Naive thymus-derived CD4-positive, alpha-beta T cell (primary cell): ENCODE results near the gene OR6T1. TPM values are rescaled to one million over a fixed set of nuclear protein-coding genes. Genes with fewer than 3 reads are reported as not detected.

Source experiments
- ATAC-seq: fragments of 150-1000 bp; cut with Tn5 transposase; 2 replicates; pipeline ENCODE4 v1.10.0; 2021; ENCODE audit warnings: mild to moderate bottlenecking, moderate library complexity
- CTCF ChIA-PET: fragments of 350-600 bp; sonication (Branson Sonifier 250); formaldehyde crosslinking; loops from one replicate; lab custom pipeline; 2021; ENCODE audit warnings: antibody characterized with exemption; lab: Charles Lee
- POLR2A ChIA-PET: fragments of 350-600 bp; sonication (Branson Sonifier 250); formaldehyde crosslinking; loops from one replicate; lab custom pipeline; 2021; ENCODE audit warnings: antibody characterized with exemption, inconsistent platforms; lab: Charles Lee
- DNase-seq, 9 donors: peaks; one replicate each; pipeline versions ENCODE4 v3.0.0 to v3.0.0-alpha.2; 2020 to 2022; ENCODE audit warnings: mixed read lengths in 1 of 9
- H3K27ac ChIP-seq: one replicate; pipeline ENCODE4 v1.7.0; 2013; ENCODE audit warnings: mild to moderate bottlenecking, low read depth, low read length, moderate library complexity
- H3K27me3 ChIP-seq, 2 donors: one replicate each; pipeline ENCODE4 v1.7.0; 2013; ENCODE audit warnings: low read length in 2 of 2, mild to moderate bottlenecking in 2 of 2, moderate library complexity in 2 of 2; ENCODE audit not compliant: control insufficient read depth in 2 of 2, insufficient read depth in 2 of 2
- H3K36me3 ChIP-seq, 3 experiments: 1 replicate in 2 of 3; 2 replicates in 1 of 3; pipeline ENCODE4 v1.7.0; 2013; ENCODE audit warnings: low read length in 3 of 3, mild to moderate bottlenecking in 3 of 3, moderate library complexity in 1 of 3; ENCODE audit not compliant: insufficient read depth in 3 of 3, control insufficient read depth in 2 of 3
- H3K4me1 ChIP-seq, 2 donors: one replicate each; pipeline ENCODE4 v1.7.0; 2013; ENCODE audit warnings: low read length in 2 of 2, mild to moderate bottlenecking in 2 of 2, moderate library complexity in 1 of 2; ENCODE audit not compliant: control insufficient read depth in 2 of 2, insufficient read depth in 2 of 2
- H3K4me3 ChIP-seq: 2 replicates; pipeline ENCODE4 v1.7.0; 2013; ENCODE audit warnings: mild to moderate bottlenecking, low read length
- H3K9me3 ChIP-seq, 3 experiments: 1 replicate in 2 of 3; 2 replicates in 1 of 3; pipeline ENCODE4 v1.7.0; 2013; ENCODE audit warnings: low read length in 3 of 3; ENCODE audit not compliant: control insufficient read depth in 2 of 3
- H3K27ac Mint-ChIP-seq, 9 donors: one replicate each; pipeline ENCODE4 v1.8.0; 2020 to 2022; ENCODE audit warnings: mixed read lengths in 9 of 9, mild to moderate bottlenecking in 8 of 9, moderate library complexity in 5 of 9, inconsistent platforms in 2 of 9
- H3K27me3 Mint-ChIP-seq, 5 donors: one replicate each; pipeline ENCODE4 v1.8.0; 2021 to 2022; ENCODE audit warnings: mixed read lengths in 5 of 5, mild to moderate bottlenecking in 1 of 5
- H3K36me3 Mint-ChIP-seq, 5 donors: one replicate each; pipeline ENCODE4 v1.8.0; 2020 to 2022; ENCODE audit warnings: mixed read lengths in 5 of 5, mild to moderate bottlenecking in 3 of 5, inconsistent platforms in 1 of 5
- H3K4me1 Mint-ChIP-seq, 7 donors: one replicate each; pipeline ENCODE4 v1.8.0; 2020 to 2022; ENCODE audit warnings: mixed read lengths in 7 of 7, mild to moderate bottlenecking in 3 of 7, inconsistent platforms in 1 of 7
- H3K4me3 Mint-ChIP-seq, 10 donors: one replicate each; pipeline ENCODE4 v1.8.0; 2020 to 2022; ENCODE audit warnings: mild to moderate bottlenecking in 10 of 10, mixed read lengths in 10 of 10, moderate library complexity in 6 of 10, inconsistent platforms in 2 of 10
- H3K9me3 Mint-ChIP-seq, 11 donors: one replicate each; pipeline ENCODE4 v1.8.0; 2020 to 2022; ENCODE audit warnings: mixed read lengths in 11 of 11, mild to moderate bottlenecking in 4 of 11, inconsistent platforms in 1 of 11, moderate library complexity in 1 of 11
- intact Hi-C, 2 donors: fragments of 100-400 bp; cut with micrococcal nuclease; formaldehyde crosslinking; loops; one replicate each; pipeline ENCODE4 v1.15.1; 2023
- polyA plus RNA-seq, 2 donors: library from polyadenylated mRNA; unstranded; fragments of 300-500 nt; fragmentation: Illumina TruSeq; gene quantifications; one replicate each; pipeline ENCODE4 v1.2.3, GENCODE V29; 2021
- total RNA-seq, 6 experiments: library from RNA in 5 of 6; stranded (reverse) in 5 of 6; gene quantifications; 1 replicate in 5 of 6; 2 replicates in 1 of 6; pipeline ENCODE4 v1.2.3 and lab custom pipeline; 2021 to 2026

Gene OR6T1
- total and polyA plus RNA-seq, 7 experiments from 2014 or later: not detected

GRCh38 chr11:123903932-123904331, 39.7 kb downstream of the OR6T1 start:
- intact Hi-C loops: no loop called here
- Mint-ChIP-seq H3K27ac (no peak overlapping the region), H3K4me1 (peaks cover 0 to 5% (median 0%) of the 10 kb centered on the region in 7 donors), H3K27me3 (peaks cover 0 to 23% (median 11%) of the 10 kb centered on the region in 5 donors), H3K4me3 (no peak overlapping the region), H3K36me3 (no peaks in the 10 kb centered on the region), H3K9me3 (peaks cover 0 to 3% (median 0%) of the 10 kb centered on the region in 11 donors)
- ChIA-PET CTCF (no interaction called here), POLR2A (no interaction called here)
- DNase-seq (no peak), ATAC-seq (no peak)
- H3K9me3 ChIP-seq: no peaks in the 10 kb centered on the region
- no peaks in the 10 kb centered on the region for H3K27me3 ChIP-seq
- no peak overlapping the region for H3K4me3 ChIP-seq
- no peaks in the 10 kb centered on the region for H3K36me3 ChIP-seq
- H3K4me1 ChIP-seq: no peaks in the 10 kb centered on the region
- H3K27ac ChIP-seq: no peak overlapping the region

- peaks cover 0 to 5% (median 0%) of the 10 kb centered on the region in 7 donors for H3K4me1 Mint-ChIP-seq
- H3K4me3 ChIP-seq: no peak within 1 kb of the TSS
- no peaks in the 10 kb centered on the region for H3K9me3 Mint-ChIP-seq
- ATAC-seq (no peak), DNase-seq (no peak)
- H3K36me3 ChIP-seq: no peaks in the 10 kb centered on the region
- H3K27me3 Mint-ChIP-seq: peaks cover 0 to 12% (median 11%) of the 10 kb centered on the region in 5 donors
- intact Hi-C loops: no loop called here
- no peak within 1 kb of the TSS for H3K4me3 Mint-ChIP-seq
- H3K36me3 Mint-ChIP-seq: no peaks in the 10 kb centered on the region
- CTCF ChIA-PET: no interaction called here
- H3K27ac ChIP-seq: no peak within 1 kb of the TSS
- no peaks in the 10 kb centered on the region for H3K27me3 ChIP-seq
- H3K4me1 ChIP-seq: no peaks in the 10 kb centered on the region
- POLR2A ChIA-PET: no interaction called here
- no peak within 1 kb of the TSS for H3K27ac Mint-ChIP-seq
- H3K9me3 ChIP-seq: no peaks in the 10 kb centered on the region
These were observed 41.8 kb downstream of the OR6T1 start, which contains the start of gene OR8D4 for GRCh38 chr11:123901867-123902266. TSS of gene OR8D4 (plus strand) at chr11:123902167. CDS start at chr11:123906432, 4,265 bp downstream.

- Mint-ChIP-seq H3K27me3 (peaks cover 4 to 13% (median 6%) of the 10 kb centered on the region in 5 donors), H3K27ac (no peak overlapping the region), H3K4me3 (no peak overlapping the region), H3K36me3 (no peaks in the 10 kb centered on the region), H3K9me3 (no peaks in the 10 kb centered on the region), H3K4me1 (peaks cover 0 to 5% (median 0%) of the 10 kb centered on the region in 7 donors)
- no peaks in the 10 kb centered on the region for H3K36me3 ChIP-seq
- no peaks in the 10 kb centered on the region for H3K4me1 ChIP-seq
- ChIA-PET POLR2A (no interaction called here), CTCF (no interaction called here)
- H3K27me3 ChIP-seq: no peaks in the 10 kb centered on the region
- no peaks in the 10 kb centered on the region for H3K9me3 ChIP-seq
- no peak for ATAC-seq
- no peak overlapping the region for H3K27ac ChIP-seq
- intact Hi-C loops: no loop called here
- no peak for DNase-seq
- no peak overlapping the region for H3K4me3 ChIP-seq
These were observed 43.8 kb downstream of the OR6T1 start for GRCh38 chr11:123899792-123900191.

Other genes with a start within 250 kb of the OR6T1 start
- 10 to 100 TPM; 13.0 to 27.0 (median 18.6) TPM for gene ZNF202, start 202.2 kb downstream of the OR6T1 start, total RNA-seq
- gene ZNF202, start 202.2 kb downstream of the OR6T1 start, polyA plus RNA-seq: 10 to 100 TPM in 1 of 2 donors, 1 to 10 TPM in 1; 5.8 to 11.8 TPM
- not detected for gene OR6X1, start 189.3 kb downstream of the OR6T1 start, total RNA-seq
- gene OR6X1, start 189.3 kb downstream of the OR6T1 start, polyA plus RNA-seq: not detected
- gene OR6M1, start 137.5 kb downstream of the OR6T1 start, total RNA-seq: not detected
- not detected for gene OR6M1, start 137.5 kb downstream of the OR6T1 start, polyA plus RNA-seq
- gene TMEM225, start 58.2 kb downstream of the OR6T1 start, total RNA-seq: not detected
- gene TMEM225, start 58.2 kb downstream of the OR6T1 start, polyA plus RNA-seq: not detected
- gene OR8D4, start 41.7 kb downstream of the OR6T1 start, total RNA-seq: not detected
- not detected for gene OR8D4, start 41.7 kb downstream of the OR6T1 start, polyA plus RNA-seq
- not detected for gene OR4D5, start 4.2 kb downstream of the OR6T1 start, total RNA-seq
- not detected for gene OR4D5, start 4.2 kb downstream of the OR6T1 start, polyA plus RNA-seq
- gene OR10S1, start 33.9 kb upstream of the OR6T1 start, total RNA-seq: not detected
- gene OR10S1, start 33.9 kb upstream of the OR6T1 start, polyA plus RNA-seq: not detected
- not detected for gene OR10G6, start 51.3 kb upstream of the OR6T1 start, total RNA-seq
- not detected for gene OR10G6, start 51.3 kb upstream of the OR6T1 start, polyA plus RNA-seq
- not detected for gene OR10G4, start 69.2 kb upstream of the OR6T1 start, total RNA-seq
- gene OR10G4, start 69.2 kb upstream of the OR6T1 start, polyA plus RNA-seq: not detected
- not detected for gene OR10G9, start 79.2 kb upstream of the OR6T1 start, total RNA-seq
- not detected for gene OR10G9, start 79.2 kb upstream of the OR6T1 start, polyA plus RNA-seq
- not detected for gene OR10G8, start 83.0 kb upstream of the OR6T1 start, total RNA-seq
- gene OR10G8, start 83.0 kb upstream of the OR6T1 start, polyA plus RNA-seq: not detected
- not detected for gene OR10G7, start 97.5 kb upstream of the OR6T1 start, total RNA-seq
- gene OR10G7, start 97.5 kb upstream of the OR6T1 start, polyA plus RNA-seq: not detected
- gene VWA5A, start 171.6 kb upstream of the OR6T1 start, total RNA-seq: 10 to 100 TPM in 1 of 5 experiments, 1 to 10 TPM in 4; 5.2 to 10.2 (median 8.3) TPM
- gene VWA5A, start 171.6 kb upstream of the OR6T1 start, polyA plus RNA-seq: 10 to 100 TPM; 10.8 to 11.7 TPM
- not detected for gene OR10D3, start 239.5 kb upstream of the OR6T1 start, total RNA-seq
- not detected for gene OR10D3, start 239.5 kb upstream of the OR6T1 start, polyA plus RNA-seq